Middle frontal gyrus (tissue), 1 donor: Measurements from ENCODE around the gene EPB41L4B.

ENCODE experiments used
- DNase-seq: peaks from one replicate; pipeline ENCODE4 v3.0.0-alpha.2; 2015; ENCODE audit warnings: low spot score; ENCODE audit errors: extremely low spot score

The EPB41L4B gene

GRCh38 chr9:109321727-109322126, 868 bp upstream of the EPB41L4B start:
- no peak for DNase-seq

GRCh38 chr9:109320331-109320741, 523 bp downstream of the EPB41L4B start:
- DNase-seq: no peak

- no peak for DNase-seq
These were observed 1.1 kb downstream of the EPB41L4B start for GRCh38 chr9:109319626-109320241.

GRCh38 chr9:109319017-109319625, 1.7 kb downstream of the EPB41L4B start:
- no peak for DNase-seq

GRCh38 chr9:109317979-109318741, 2.7 kb downstream of the EPB41L4B start:
- DNase-seq: no peak

DNA sequence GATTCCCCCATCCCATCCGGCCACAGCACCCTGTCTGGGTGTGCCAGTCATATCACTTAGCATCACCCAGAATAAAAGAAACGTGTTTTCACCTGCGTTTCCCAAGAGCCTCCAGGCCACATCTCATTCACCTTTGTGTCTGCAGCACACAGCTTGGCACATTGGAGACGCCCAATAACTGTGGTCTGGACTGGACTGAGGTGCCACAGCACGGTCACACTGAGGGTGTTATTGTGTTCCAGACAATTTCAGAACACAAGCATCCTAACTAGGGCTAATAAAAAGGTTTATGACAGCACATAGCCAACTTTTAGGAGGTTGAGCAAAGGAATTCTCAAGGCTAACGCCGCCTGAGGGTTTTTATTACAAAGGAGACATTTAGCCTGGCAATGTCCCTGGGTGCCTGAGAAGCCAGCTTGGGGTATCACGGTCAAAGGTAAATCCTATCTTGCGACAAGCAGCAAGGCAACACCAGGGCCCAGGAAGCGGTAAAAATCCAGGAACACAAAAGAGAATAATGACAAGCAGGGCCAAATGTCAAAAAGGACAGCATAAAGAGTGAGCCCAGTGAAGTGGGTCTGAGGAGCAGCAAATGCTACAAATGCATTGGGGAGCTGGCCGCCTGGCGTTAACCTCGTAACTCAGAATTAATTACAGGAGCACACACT, 3.4 kb downstream of the EPB41L4B start:
- no peak for DNase-seq

GRCh38 chr9:109316207-109316640, 4.6 kb downstream of the EPB41L4B start:
- DNase-seq: peak; percentile 39

GRCh38 chr9:109315480-109316206, 5.2 kb downstream of the EPB41L4B start:
- DNase-seq: no peak

DNA sequence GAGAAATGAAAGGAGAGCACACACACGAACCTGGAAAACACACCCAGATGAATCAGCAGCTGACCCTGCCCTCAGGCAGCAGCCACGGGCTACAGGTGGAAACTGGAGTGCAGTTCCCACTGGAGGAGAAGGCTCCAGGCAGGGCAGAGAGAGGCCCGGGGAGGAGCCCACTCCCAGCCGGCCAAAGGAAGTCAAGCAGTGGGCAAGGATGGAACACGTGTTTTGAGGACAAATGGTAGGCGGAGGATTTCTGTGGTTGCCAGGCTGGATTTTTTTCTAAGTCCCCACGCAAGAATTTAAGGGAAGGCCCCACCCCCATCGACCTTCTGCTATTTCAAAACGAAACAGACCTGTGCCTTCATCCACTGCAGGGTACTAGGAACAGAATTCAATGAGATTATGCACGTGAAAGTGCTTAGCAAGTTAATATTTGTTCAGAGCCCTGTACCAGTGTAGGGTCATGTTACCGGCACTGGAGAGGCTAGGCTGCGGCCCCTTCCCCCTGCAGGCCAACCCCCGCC, 6.8 kb downstream of the EPB41L4B start:
- DNase-seq: no peak

DNA sequence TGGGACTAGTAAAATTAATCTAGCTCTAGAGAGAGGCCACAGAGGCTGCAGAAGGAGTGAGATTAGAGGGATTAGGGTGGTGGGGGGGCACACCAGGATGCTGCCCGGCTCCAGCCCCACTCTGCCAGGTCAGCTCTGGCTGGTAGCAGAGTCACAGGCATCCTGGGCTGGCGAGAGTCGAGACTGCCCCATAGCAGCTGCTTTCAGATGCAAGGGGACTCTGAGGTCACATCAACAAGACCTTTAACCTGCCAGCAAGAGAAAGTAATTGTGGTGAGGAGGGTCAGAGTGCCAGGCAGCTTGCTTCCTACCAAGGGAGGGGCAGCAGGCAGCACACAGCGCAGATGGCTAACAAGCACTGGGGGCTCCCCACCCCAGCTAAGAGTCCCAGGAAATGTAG, 7.5 kb downstream of the EPB41L4B start:
- DNase-seq: no peak

GRCh38 chr9:109312783-109313182, 8.1 kb downstream of the EPB41L4B start:
- no peak for DNase-seq

- DNase-seq: no peak
These were observed 9.1 kb downstream of the EPB41L4B start for GRCh38 chr9:109311731-109312130.

DNA sequence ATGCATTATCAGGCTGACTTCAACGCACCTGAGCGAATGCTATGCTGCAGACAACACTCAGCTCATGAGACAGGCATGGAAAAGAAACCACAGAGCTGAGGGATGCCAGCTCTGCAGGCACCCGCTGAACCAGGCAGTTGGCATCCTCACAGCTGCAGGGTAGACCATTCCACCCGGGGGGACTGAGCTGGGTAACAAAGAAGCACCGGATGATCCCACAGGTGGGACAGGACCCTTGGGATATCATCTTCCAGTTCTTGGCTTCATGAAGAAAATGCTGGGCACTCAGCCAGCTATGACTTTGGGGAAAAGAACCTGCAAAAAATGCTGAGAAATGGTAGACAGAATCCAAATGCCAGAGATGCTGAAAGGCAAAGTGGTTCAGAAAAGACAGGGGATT, 9.6 kb downstream of the EPB41L4B start:
- no peak for DNase-seq

DNA sequence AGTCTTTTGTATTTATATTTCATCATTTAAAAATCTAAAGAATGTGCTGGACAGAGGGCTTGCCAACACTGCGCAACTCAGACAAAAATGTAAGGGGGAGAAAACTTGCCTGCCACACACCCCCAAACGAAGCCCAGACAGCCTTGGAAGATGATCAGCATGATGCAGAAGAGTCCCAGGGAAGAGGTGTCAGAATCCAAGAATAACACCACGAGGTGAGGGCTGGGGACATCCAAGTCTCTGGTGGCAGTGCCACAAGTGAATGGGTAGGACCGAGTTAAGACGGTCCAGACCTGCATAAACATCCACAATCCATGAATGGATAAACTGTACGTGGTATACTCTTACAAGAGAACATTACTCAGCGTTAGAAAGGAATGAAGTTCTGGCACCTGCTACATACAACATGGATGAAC, 10.4 kb downstream of the EPB41L4B start:
- no peak for DNase-seq

- no peak for DNase-seq
These were observed 11.6 kb downstream of the EPB41L4B start for GRCh38 chr9:109309282-109309681.

DNA sequence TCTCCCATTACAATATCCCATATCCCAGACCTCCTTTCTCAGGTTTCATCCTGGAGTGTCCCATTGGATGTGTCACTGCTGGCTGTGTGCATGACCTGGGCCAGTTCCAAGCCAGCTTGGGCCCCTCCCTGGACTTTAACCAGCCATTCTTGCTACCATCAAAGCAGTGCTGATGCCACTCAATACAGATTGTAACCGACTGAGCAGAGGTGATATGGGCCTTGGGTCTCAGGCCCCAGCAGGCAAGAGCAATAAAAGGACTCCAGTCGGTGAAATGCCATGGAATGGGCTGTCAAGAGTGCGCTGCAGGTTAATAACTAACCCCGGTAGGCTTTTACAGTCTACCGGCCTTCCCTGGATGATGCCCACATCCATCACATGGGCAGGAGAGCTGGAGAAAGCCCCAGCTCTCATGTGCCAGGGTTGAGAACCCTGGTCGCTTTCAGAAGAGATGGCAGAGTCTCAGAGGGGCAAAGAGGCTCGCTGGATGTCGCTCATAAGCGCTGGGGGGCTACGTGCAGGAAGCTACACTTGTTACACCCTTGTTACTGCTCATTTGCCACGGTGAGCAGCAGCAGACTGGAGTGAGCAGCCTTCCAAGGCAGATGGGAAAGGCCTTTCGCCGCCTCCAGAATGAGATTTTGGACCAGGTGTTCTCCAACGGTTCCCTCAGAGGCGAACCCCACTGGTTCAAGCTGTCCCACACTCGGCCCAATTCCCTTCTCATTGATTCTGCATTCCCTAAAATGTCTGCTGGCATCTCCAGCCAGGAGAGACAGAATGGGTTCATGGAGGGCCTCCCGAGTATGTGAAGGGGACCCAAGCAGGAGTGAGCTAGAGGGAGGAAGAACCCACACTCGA, 13.2 kb downstream of the EPB41L4B start:
- no peak for DNase-seq

DNA sequence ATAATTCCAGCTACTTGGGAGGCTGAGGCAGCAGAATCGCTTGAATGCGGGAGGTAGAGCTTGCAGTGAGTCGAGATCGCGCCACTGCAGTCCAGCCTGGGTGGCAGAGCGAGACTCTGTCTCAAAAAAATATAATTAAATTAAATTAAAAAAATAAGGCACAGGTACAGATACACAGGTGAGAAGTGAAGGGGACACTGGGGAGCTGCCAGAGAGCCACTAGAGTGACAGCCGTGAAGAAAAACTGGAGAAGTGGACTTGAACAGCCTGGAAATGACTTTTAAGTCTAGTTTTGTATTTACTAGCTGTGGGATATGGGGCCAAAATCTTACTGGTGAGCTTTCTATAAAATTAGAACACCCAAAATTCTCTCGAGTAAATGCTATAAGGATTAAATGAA, 15.1 kb downstream of the EPB41L4B start:
- no peak for DNase-seq

- DNase-seq: no peak
These were observed 16.5 kb downstream of the EPB41L4B start for GRCh38 chr9:109304347-109304746.

GRCh38 chr9:109303900-109304299, 17.0 kb downstream of the EPB41L4B start:
- no peak for DNase-seq

- DNase-seq: no peak
These were observed 18.3 kb downstream of the EPB41L4B start for GRCh38 chr9:109302606-109303005.
